Osteoblast (primary cell): ENCODE measurements around the gene GSKIP. TPM values are rescaled to one million over a fixed set of nuclear protein-coding genes. Genes with fewer than 3 reads are reported as not detected.
A peak's percentile ranks its signal among the peaks of the same experiment; 100 is the strongest.

ENCODE experiments used
- DNase-seq: peaks from one replicate; pipeline ENCODE4 v3.0.0; 2011; ENCODE audit warnings: low spot score, mixed read lengths; ENCODE audit not compliant: insufficient read length; ENCODE audit errors: missing footprints
- H2AFZ ChIP-seq: 2 replicates; pipeline ENCODE4 v1.6.0; 2011; ENCODE audit warnings: mild to moderate bottlenecking, low read length
- H3K27ac ChIP-seq: 2 replicates; pipeline ENCODE4 v1.5.1; 2011; ENCODE audit warnings: mild to moderate bottlenecking, low read depth, low read length, moderate library complexity
- H3K27me3 ChIP-seq: 2 replicates; pipeline ENCODE4 v1.6.0; 2012; ENCODE audit warnings: mild to moderate bottlenecking, control low read depth, inconsistent platforms, low read length, moderate library complexity; ENCODE audit not compliant: insufficient read depth
- H3K36me3 ChIP-seq: 2 replicates; pipeline ENCODE4 v1.5.1; 2011; ENCODE audit warnings: mild to moderate bottlenecking, low read length, control low read depth, moderate library complexity; ENCODE audit not compliant: insufficient read depth
- H3K4me1 ChIP-seq: 2 replicates; pipeline ENCODE4 v1.5.1; 2011; ENCODE audit warnings: mild to moderate bottlenecking, low read length, control low read depth, moderate library complexity; ENCODE audit not compliant: insufficient read depth
- H3K4me2 ChIP-seq: 2 replicates; pipeline ENCODE4 v1.6.0; 2011; ENCODE audit warnings: mild to moderate bottlenecking, low read length; ENCODE audit not compliant: insufficient read depth
- H3K4me3 ChIP-seq: fragments of 200-600 bp; sonication (generic); 3 replicates; pipeline ENCODE4 v1.5.1; 2012; ENCODE audit warnings: mild to moderate bottlenecking, low read length, inconsistent platforms; ENCODE audit not compliant: insufficient read depth
- H3K79me2 ChIP-seq: 2 replicates; pipeline ENCODE4 v1.6.0; 2012; ENCODE audit warnings: mild to moderate bottlenecking, low read length, control low read depth, inconsistent platforms; ENCODE audit not compliant: insufficient read depth
- H3K9me3 ChIP-seq: 2 replicates; pipeline ENCODE4 v1.5.1; 2011; ENCODE audit warnings: low read depth, low read length, control low read depth
- H4K20me1 ChIP-seq: 2 replicates; pipeline ENCODE4 v1.6.0; 2012; ENCODE audit warnings: mild to moderate bottlenecking, low read length, control low read depth; ENCODE audit not compliant: insufficient read depth
- CTCF ChIP-seq: IDR thresholded peaks from 2 replicates; pipeline ENCODE4 v1.5.1; 2011; ENCODE audit warnings: mild to moderate bottlenecking, low read depth, low read length, moderate library complexity; ENCODE audit errors: extremely low read depth
- small RNA-seq: library from RNA; depleted of rRNA; stranded (forward); fragments of <200 nt; gene quantifications from one replicate; pipeline ENCODE3, GENCODE V24; 2012
- total RNA-seq: library from RNA; depleted of rRNA; stranded (reverse); fragments of >200 nt; gene quantifications from 2 replicates; pipeline ENCODE4 v1.2.3, GENCODE V29; 2012

The GSKIP gene
- total RNA-seq, 1 donor, result 26.8 TPM

- Histone ChIP-seq H3K27ac (no peak overlapping the region), H2AFZ (peak overlapping the region; percentile 83), H4K20me1 (no peaks in the 10 kb centered on the region), H3K79me2 (no peaks in the 10 kb centered on the region), H3K4me3 (peak overlapping the region; percentile 69), H3K4me1 (peaks cover 2% of the 10 kb centered on the region), H3K4me2 (peak overlapping the region; percentile 96), H3K36me3 (no peaks in the 10 kb centered on the region), H3K27me3 (no peaks in the 10 kb centered on the region), H3K9me3 (no peaks in the 10 kb centered on the region)
- peak; percentile 80 for DNase-seq
- peak; percentile 73 for TF ChIP-seq CTCF
Observed at GRCh38 chr14:96424109-96424989, 61.0 kb downstream of the GSKIP start.

- H3K9me3 ChIP-seq, result no peaks in the 10 kb centered on the region
- no peak overlapping the region for H3K4me3 ChIP-seq
- peaks cover 36% of the 10 kb centered on the region for H3K27me3 ChIP-seq
- no peak for TF ChIP-seq CTCF
- no peak for DNase-seq
- no peak overlapping the region for H3K4me2 ChIP-seq
- no peaks in the 10 kb centered on the region for H3K36me3 ChIP-seq
- no peaks in the 10 kb centered on the region for H3K4me1 ChIP-seq
- peaks cover 2% of the 10 kb centered on the region for H4K20me1 ChIP-seq
- no peak overlapping the region for H2AFZ ChIP-seq
- no peaks in the 10 kb centered on the region for H3K79me2 ChIP-seq
- H3K27ac ChIP-seq, result no peak overlapping the region
Observed at GRCh38 chr14:96434040-96434439, 70.7 kb downstream of the GSKIP start.

Small RNAs within 50 kb of the gene (small RNA-seq; reads per million reads assigned to genes)
- gene RNU2-33P, result 2.3 reads per million, percentile 70 among the genes with 10 or more reads in this experiment

Other genes with a start within 250 kb of the GSKIP start
- 4.1 and 7.6 TPM in 2 replicates for gene BDKRB2, start 158.7 kb upstream of the GSKIP start, total RNA-seq
- 0.59 and 0.72 TPM in 2 replicates for gene BDKRB1, start 107.3 kb upstream of the GSKIP start, total RNA-seq
- 35.1 and 43.0 TPM in 2 replicates for gene ATG2B, start 185 bp upstream of the GSKIP start, total RNA-seq
- gene AK7, start 28.6 kb downstream of the GSKIP start, total RNA-seq, result 0.29 and 1.4 TPM in 2 replicates
- gene PAPOLA, start 138.9 kb downstream of the GSKIP start, total RNA-seq, result 106 TPM in 2 replicates